ENCODE results near the gene PARP11.

- TF ChIP-seq CTCF (IDR thresholded peaks at IDR 0.05) = no peak
- no peak for TF ChIP-seq POLR2A (IDR thresholded peaks at IDR 0.05)
Observed at GRCh38 chr12:3892631-3893030, 19.4 kb upstream of the PARP11 start.

Data from right lobe of liver (tissue), 4 donors.